ENCODE data around the gene ZNF491. TPM values are rescaled to one million over a fixed set of nuclear protein-coding genes. Genes with fewer than 3 reads are reported as not detected.

Gene ZNF491
- total RNA-seq, 2 experiments from 2014 or later = 2.0 to 6.2 TPM

- no TSS peak for BruUV-seq (replicated peaks)
Measured at GRCh38 chr19:11759805-11760204, 38.5 kb upstream of the ZNF491 start.

DNA sequence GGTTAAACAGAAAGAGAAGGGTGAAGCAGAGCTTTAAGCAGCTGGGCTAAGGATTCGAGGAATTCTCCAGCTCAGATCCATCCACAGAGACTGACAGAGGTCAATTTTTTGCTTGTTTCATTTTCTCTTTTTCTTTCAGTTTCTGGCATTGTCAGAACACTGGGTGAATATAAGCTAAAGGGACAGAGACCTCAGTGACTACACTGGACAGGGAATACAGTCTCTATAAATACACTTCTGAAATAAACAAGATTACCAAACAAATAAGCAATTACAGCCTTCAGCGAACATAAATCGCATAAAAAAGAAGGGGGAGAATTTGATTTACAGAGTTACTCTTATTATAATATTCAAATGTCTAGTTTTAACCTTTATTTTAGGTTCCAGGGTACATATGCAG lies 35.2 kb upstream of the ZNF491 start:
- Histone ChIP-seq H3K9me3 (ENCODE audit: low read length) (peaks cover 10% of the 10 kb centered on the region; the same call in 1 of the 2 replicates), H3K4me1 (ENCODE audit: insufficient read depth, low read length, poor library complexity, severe bottlenecking) (peaks cover 8% of the 10 kb centered on the region), H3K79me2 (ENCODE audit: insufficient read depth, low read depth, low read length) (no peaks in the 10 kb centered on the region), H3K4me2 (ENCODE audit: low read length) (no peak overlapping the region), H3K36me3 (ENCODE audit: insufficient read depth, low read length) (no peaks in the 10 kb centered on the region), H3K27ac (ENCODE audit: low read depth, low read length, poor library complexity, severe bottlenecking) (no peak overlapping the region), H2AFZ (ENCODE audit: low read length) (no peak overlapping the region), H3K9me2 (ENCODE audit: insufficient read depth, low read length) (no peaks in the 10 kb centered on the region), H4K20me1 (ENCODE audit: insufficient read depth, low read length) (no peaks in the 10 kb centered on the region), H3K4me3 (ENCODE audit: low read depth, low read length, poor library complexity, severe bottlenecking) (no peak overlapping the region)
- no peak for DNase-seq (ENCODE audit: low spot score)
- ChIA-PET POLR2A (no interaction called here), CTCF (ENCODE audit: unreplicated experiment) (no interaction called here)
- BruUV-seq (replicated peaks) = no TSS peak
- intact Hi-C loops (cut with micrococcal nuclease; ENCODE audit: unreplicated experiment) = no loop called here
- no peak for TF ChIP-seq CTCF (conservative IDR thresholded peaks at IDR 0.05; ENCODE audit: low read length)
- TF ChIP-seq EZH2phosphoT487 (IDR thresholded peaks at IDR 0.05; ENCODE audit: borderline replicate concordance, low read depth, low read length) = no peak

More at GRCh38 chr19:11759805-11760204, 38.5 kb upstream of the ZNF491 start:
- Histone ChIP-seq H3K4me2 (ENCODE audit: low read length) (no peak overlapping the region), H3K9me3 (ENCODE audit: low read length) (peaks cover 10% of the 10 kb centered on the region; the same call in 1 of the 2 replicates), H3K4me1 (ENCODE audit: insufficient read depth, low read length, poor library complexity, severe bottlenecking) (no peaks in the 10 kb centered on the region), H4K20me1 (ENCODE audit: insufficient read depth, low read length) (no peaks in the 10 kb centered on the region), H3K36me3 (ENCODE audit: insufficient read depth, low read length) (no peaks in the 10 kb centered on the region), H3K79me2 (ENCODE audit: insufficient read depth, low read depth, low read length) (no peaks in the 10 kb centered on the region), H3K9me2 (ENCODE audit: insufficient read depth, low read length) (no peaks in the 10 kb centered on the region), H2AFZ (ENCODE audit: low read length) (no peak overlapping the region), H3K27ac (ENCODE audit: low read depth, low read length, poor library complexity, severe bottlenecking) (no peak overlapping the region), H3K4me3 (ENCODE audit: low read depth, low read length, poor library complexity, severe bottlenecking) (no peak overlapping the region)
- ChIA-PET CTCF (ENCODE audit: unreplicated experiment) (no interaction called here), POLR2A (no interaction called here)
- TF ChIP-seq CTCF (conservative IDR thresholded peaks at IDR 0.05; ENCODE audit: low read length) (no peak), EZH2phosphoT487 (IDR thresholded peaks at IDR 0.05; ENCODE audit: borderline replicate concordance, low read depth, low read length) (no peak)
- intact Hi-C loops (cut with micrococcal nuclease; ENCODE audit: unreplicated experiment) = no loop called here
- DNase-seq (ENCODE audit: low spot score) = no peak

GRCh38 chr19:11763611-11764010 lies 34.7 kb upstream of the ZNF491 start:
- Histone ChIP-seq H4K20me1 (ENCODE audit: insufficient read depth, low read length) (no peaks in the 10 kb centered on the region), H2AFZ (ENCODE audit: low read length) (no peak overlapping the region), H3K4me1 (ENCODE audit: insufficient read depth, low read length, poor library complexity, severe bottlenecking) (peaks cover 13% of the 10 kb centered on the region), H3K9me2 (ENCODE audit: insufficient read depth, low read length) (no peaks in the 10 kb centered on the region), H3K79me2 (ENCODE audit: insufficient read depth, low read depth, low read length) (no peaks in the 10 kb centered on the region), H3K4me3 (ENCODE audit: low read depth, low read length, poor library complexity, severe bottlenecking) (no peak overlapping the region), H3K4me2 (ENCODE audit: low read length) (no peak overlapping the region), H3K9me3 (ENCODE audit: low read length) (peaks cover 10% of the 10 kb centered on the region; the same call in 1 of the 2 replicates), H3K27ac (ENCODE audit: low read depth, low read length, poor library complexity, severe bottlenecking) (no peak overlapping the region), H3K36me3 (ENCODE audit: insufficient read depth, low read length) (no peaks in the 10 kb centered on the region)
- CTCF ChIA-PET (ENCODE audit: unreplicated experiment) = no interaction called here
- POLR2A ChIA-PET = no interaction called here
- BruUV-seq (replicated peaks) = no TSS peak
- no peak for TF ChIP-seq EZH2phosphoT487 (IDR thresholded peaks at IDR 0.05; ENCODE audit: borderline replicate concordance, low read depth, low read length)
- no peak for TF ChIP-seq CTCF (conservative IDR thresholded peaks at IDR 0.05; ENCODE audit: low read length)
- no peak for DNase-seq (ENCODE audit: low spot score)
- intact Hi-C loops (cut with micrococcal nuclease; ENCODE audit: unreplicated experiment) = no loop called here

Data from OCI-LY7 (cell line).